Cardiac fibroblast (primary cell): ENCODE results near the gene GRIN1.
"Not testable (repeated sequence)": the region's sequence is repeated elsewhere in the genome, so short reads cannot be mapped to it uniquely, and the experiment has no call there.

Source experiments
- DNase-seq, 2 donors: peaks; one replicate each; pipeline versions ENCODE4 v3.0.0 to v3.0.0-alpha.2; 2010; ENCODE audit warnings: low read depth in 2 of 2
- H3K4me3 ChIP-seq, 2 donors: replicated peaks in 1 of 2; 1 replicate in 1 of 2; 2 replicates in 1 of 2; pipeline ENCODE4 v1.5.1; 2011; ENCODE audit warnings: low read depth in 2 of 2, low read length in 2 of 2, mild to moderate bottlenecking in 2 of 2, moderate library complexity in 1 of 2
- CTCF ChIP-seq: IDR thresholded peaks from one replicate; pipeline ENCODE4 v1.5.1; 2011; ENCODE audit warnings: low read depth, mild to moderate bottlenecking, low read length, inconsistent platforms

GRIN1 gene

GRCh38 chr9:137116027-137116507, 22.9 kb upstream of the GRIN1 start:
- no peak for TF ChIP-seq CTCF
- no peak overlapping the region for H3K4me3 ChIP-seq
- no peak for DNase-seq

GRCh38 chr9:137116728-137117127, 22.2 kb upstream of the GRIN1 start:
- TF ChIP-seq CTCF, result no peak
- peak in 1 of 2 donors; percentile 35 for DNase-seq
- no peak overlapping the region for H3K4me3 ChIP-seq

GRCh38 chr9:137117269-137117731, 21.7 kb upstream of the GRIN1 start:
- no peak overlapping the region for H3K4me3 ChIP-seq
- no peak for TF ChIP-seq CTCF
- no peak for DNase-seq

GRCh38 chr9:137118092-137118603, 20.8 kb upstream of the GRIN1 start:
- H3K4me3 ChIP-seq, DNase-seq: not testable (repeated sequence)

- DNase-seq, H3K4me3 ChIP-seq: not testable (repeated sequence)
Measured at GRCh38 chr9:137121927-137122795, 16.8 kb upstream of the GRIN1 start.

GRCh38 chr9:137122796-137123467, 16.0 kb upstream of the GRIN1 start:
- not testable (repeated sequence) for H3K4me3 ChIP-seq, DNase-seq

GRCh38 chr9:137123468-137123837, 15.5 kb upstream of the GRIN1 start:
- TF ChIP-seq CTCF, result no peak
- DNase-seq, result no peak
- H3K4me3 ChIP-seq, result no peak overlapping the region

- not testable (repeated sequence) for DNase-seq, H3K4me3 ChIP-seq
Measured at GRCh38 chr9:137123952-137124462, 14.9 kb upstream of the GRIN1 start.
